ENCODE measurements around the gene DDHD1.

DDHD1 gene

GRCh38 chr14:52987514-52987913 is 165.6 kb downstream of the DDHD1 start:
- no peak for FAIRE-seq

- no peak for FAIRE-seq
Observed at GRCh38 chr14:52987042-52987441, 166.1 kb downstream of the DDHD1 start.
